Mucosa of gallbladder (tissue), 1 donor: ENCODE data around the gene HCRTR2. TPM values are rescaled to one million over a fixed set of nuclear protein-coding genes. Genes with fewer than 3 reads are reported as not detected.

ENCODE experiments used
- DNase-seq: peaks from one replicate; pipeline ENCODE4 v3.0.0-alpha.2; 2020; ENCODE audit warnings: low spot score
- total RNA-seq: library from RNA; stranded (reverse); gene quantifications from one replicate; pipeline ENCODE4 v1.2.1, GENCODE V29; 2021
- donor health status: DM: no; HTN: no; CAD: no.

HCRTR2 gene
- total RNA-seq, 1 donor from 2014 or later, result not detected

DNA sequence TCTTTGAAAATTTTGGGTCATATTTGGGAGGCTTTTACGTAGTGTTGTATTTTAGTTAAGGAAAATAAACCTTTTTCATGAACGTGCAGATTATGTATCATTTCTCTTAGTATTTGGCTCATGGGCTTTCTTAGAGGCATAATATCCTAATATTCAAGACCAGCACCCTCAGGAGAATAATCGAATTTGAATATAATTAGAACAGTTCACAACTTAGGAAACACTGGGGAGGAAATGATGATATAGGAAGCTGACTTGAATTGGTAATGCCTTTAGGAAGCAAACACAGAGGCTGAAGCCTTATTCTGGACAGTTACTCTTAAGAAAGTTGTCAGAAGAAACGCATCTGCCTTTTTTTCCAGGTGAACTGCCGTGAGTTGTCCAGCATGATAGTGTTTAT lies 152.9 kb downstream of the HCRTR2 start, which contains the start of gene GFRAL:
GFRAL (plus strand) TSS at position 301 of the 400 bp plus-strand sequence; CDS start at position 387, 86 bp downstream.
- no peak for DNase-seq

Other genes with a start within 250 kb of the HCRTR2 start
- gene GFRAL, start 153.0 kb downstream of the HCRTR2 start, total RNA-seq, result not detected